HL-60/S4 (cell line): ENCODE results near the gene TMEM143.

Source experiments
- in situ Hi-C: fragments of 300-500 bp; cut with MboI; formaldehyde crosslinking; loops from 2 replicates; pipeline ENCODE4 v1.14.3; 2022; ENCODE audit warnings: low sequenced_read_pairs

Gene TMEM143

GRCh38 chr19:48361912-48362311, 1.8 kb downstream of the TMEM143 start:
- in situ Hi-C loops: no loop called here

DNA sequence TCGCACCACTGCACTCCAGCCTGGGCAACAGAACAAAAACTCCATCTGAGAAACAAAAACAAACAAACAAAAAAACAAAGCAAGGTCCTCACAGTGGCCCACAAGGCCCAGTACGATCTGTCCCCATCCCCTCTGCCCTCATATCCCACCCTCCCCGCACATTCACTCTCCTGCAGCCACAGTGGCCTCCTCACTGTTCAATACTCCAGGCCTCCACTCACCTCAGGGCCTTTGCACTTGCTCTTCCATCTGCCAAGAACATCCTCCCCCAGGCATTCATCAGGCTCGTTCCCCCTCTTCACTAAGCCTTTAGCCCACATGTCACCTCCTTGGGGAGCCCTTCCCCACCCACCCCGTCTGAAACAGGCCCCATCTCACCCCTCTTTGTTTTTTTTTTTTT, 4.6 kb downstream of the TMEM143 start:
- in situ Hi-C loops: no loop called here

GRCh38 chr19:48355365-48355954, 8.3 kb downstream of the TMEM143 start:
- in situ Hi-C loops: no loop called here

GRCh38 chr19:48354332-48354992, 9.3 kb downstream of the TMEM143 start:
- in situ Hi-C loops: no loop called here

GRCh38 chr19:48353677-48354076, 10.1 kb downstream of the TMEM143 start:
- in situ Hi-C loops: no loop called here

DNA sequence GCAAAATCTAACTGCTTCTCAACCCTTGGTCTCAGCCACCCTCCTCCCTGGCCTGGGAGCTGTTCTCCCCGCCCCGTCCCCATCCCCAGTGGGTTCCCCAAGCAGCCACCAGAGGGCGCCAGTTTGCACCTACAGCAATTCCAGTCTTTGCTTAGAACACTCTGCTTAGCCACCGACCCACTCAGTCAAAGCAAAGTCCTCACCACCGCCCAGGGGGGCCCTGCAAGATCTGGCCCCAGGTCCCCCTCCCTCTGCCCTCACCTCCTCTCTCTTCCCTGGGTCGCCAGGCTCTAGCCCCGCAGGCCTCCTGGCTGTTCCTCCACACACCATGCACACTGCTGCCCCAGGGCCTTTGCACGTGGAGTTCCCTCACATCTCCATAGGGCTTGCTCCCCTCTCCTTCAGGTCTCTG, 12.4 kb downstream of the TMEM143 start:
- in situ Hi-C loops: no loop called here

- in situ Hi-C loops: no loop called here
These were observed 12.9 kb downstream of the TMEM143 start for GRCh38 chr19:48350856-48351255.

GRCh38 chr19:48348737-48349136, 15.0 kb downstream of the TMEM143 start:
- in situ Hi-C loops: no loop called here

DNA sequence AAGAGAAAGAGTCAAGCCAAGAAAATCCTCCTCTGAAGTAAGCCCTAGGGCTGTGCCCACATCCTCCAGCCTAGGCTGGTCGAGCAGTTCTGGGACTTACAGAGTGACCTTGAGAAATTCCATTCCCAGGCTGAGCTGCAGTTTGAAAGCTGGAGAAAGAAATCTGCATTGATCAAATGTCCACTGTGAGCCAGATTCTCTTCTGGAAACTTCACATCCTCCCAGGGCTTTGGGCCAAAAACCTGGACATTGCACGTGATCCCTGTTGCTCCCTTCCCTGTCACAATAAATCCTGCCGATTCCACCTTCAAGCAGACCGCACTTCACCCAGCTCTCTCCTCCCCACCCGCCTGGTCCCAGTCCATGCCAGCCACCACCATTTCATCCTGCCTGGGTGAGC, 15.7 kb downstream of the TMEM143 start:
- in situ Hi-C loops: no loop called here

DNA sequence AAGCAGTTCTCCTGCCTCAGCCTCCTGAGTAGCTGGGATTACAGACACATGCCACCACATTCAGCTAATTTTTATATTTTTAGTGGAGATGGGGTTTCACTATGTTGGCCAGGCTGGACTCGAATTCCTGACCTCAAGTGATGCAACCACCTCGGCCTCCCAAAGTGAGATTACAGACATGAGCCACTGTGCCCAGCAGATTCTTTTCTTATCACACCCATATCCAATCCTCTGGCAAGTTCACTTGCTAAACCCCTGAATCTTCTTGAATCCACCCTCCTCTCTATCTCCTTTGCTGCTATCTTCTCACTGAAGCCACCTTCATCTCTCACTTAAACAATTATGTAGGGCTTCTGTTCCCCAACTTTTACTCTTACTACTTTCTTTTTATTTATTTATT, 17.5 kb downstream of the TMEM143 start:
- in situ Hi-C loops: no loop called here

GRCh38 chr19:48344892-48345291, 18.8 kb downstream of the TMEM143 start:
- in situ Hi-C loops: no loop called here

GRCh38 chr19:48342841-48343540, 20.7 kb downstream of the TMEM143 start:
- in situ Hi-C loops: no loop called here

- in situ Hi-C loops: no loop called here
These were observed 21.4 kb downstream of the TMEM143 start for GRCh38 chr19:48342414-48342738.

DNA sequence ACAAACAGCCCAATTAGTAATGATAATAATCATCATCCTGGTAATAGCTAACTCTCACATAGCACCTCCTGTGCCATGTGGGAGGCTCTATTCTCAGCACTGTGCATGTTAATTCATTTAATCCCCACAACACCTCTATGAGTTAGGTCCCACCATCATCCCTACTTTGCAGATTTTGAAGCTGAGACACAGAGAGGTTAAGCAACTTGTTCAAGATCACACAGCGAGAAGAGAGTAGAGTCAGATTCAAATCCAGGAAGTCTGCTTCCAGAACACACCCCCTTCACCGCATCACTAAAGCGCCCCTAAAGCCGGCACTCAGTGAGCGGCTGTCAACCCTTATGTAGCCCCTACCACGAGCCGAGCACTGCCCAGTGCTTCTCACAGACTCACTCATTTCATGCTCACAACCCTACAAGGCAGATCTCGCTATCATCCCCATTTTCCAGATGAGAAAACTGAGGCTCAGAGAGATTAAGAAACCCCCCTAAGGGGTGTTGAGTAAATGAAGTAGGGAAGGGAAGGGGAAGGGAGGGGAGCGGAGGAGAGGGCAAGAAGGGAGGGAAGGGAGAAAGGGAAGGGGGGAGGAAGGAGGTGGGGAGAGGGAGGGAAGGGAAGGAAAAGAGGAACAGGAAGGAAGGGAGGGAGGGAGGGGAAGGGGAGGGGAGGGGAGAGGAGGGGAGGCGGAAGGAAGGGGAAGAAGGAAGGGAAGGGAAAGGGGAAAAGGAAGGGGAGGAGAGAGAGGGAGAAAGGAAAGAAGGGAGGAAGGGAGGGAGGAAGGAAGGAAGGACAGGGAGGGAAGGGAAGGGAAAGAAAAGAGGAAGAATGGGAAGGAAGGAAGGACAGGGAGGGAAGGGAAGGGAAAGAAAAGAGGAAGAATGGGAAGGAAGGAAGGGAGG, 22.0 kb downstream of the TMEM143 start:
- in situ Hi-C loops: no loop called here

- in situ Hi-C loops: no loop called here
These were observed 22.7 kb downstream of the TMEM143 start for GRCh38 chr19:48340995-48341394.

GRCh38 chr19:48338802-48339503, 24.8 kb downstream of the TMEM143 start:
- in situ Hi-C loops: no loop called here

- in situ Hi-C loops: no loop called here
These were observed 25.4 kb downstream of the TMEM143 start for GRCh38 chr19:48338253-48338755.

GRCh38 chr19:48333467-48334384, 30.0 kb downstream of the TMEM143 start:
- in situ Hi-C loops: no loop called here

GRCh38 chr19:48332662-48333466, 30.9 kb downstream of the TMEM143 start:
- in situ Hi-C loops: no loop called here
